ENCODE measurements around the gene RASGEF1C. TPM values are rescaled to one million over a fixed set of nuclear protein-coding genes. Genes with fewer than 3 reads are reported as not detected.

The RASGEF1C gene
- total and polyA plus RNA-seq, 8 donors = 0.20 to 6.8 (median 0.86) TPM; not detected in 4

- H3K4me3 ChIP-seq = no peak overlapping the region
- intact Hi-C loops (cut with DNase I; ENCODE audit: low total_unique reads) = no loop called here
- H3K27me3 ChIP-seq = peaks cover 0 to 71% (median 15%) of the 10 kb centered on the region in 3 donors
- no peaks in the 10 kb centered on the region for H3K4me1 ChIP-seq
- peak; percentile 1 to 15 for DNase-seq
- H3K27ac ChIP-seq = no peak overlapping the region
- no peak for TF ChIP-seq EP300 (IDR thresholded peaks at IDR 0.05)
- no peak for TF ChIP-seq CTCF (IDR thresholded peaks at IDR 0.05)
- no peak for TF ChIP-seq POLR2AphosphoS5 (IDR thresholded peaks at IDR 0.05)
- TF ChIP-seq POLR2A (IDR thresholded peaks at IDR 0.05) = no peak
- no peaks in the 10 kb centered on the region for H3K9me3 ChIP-seq
- no peaks in the 10 kb centered on the region for H3K36me3 ChIP-seq
- WGBS, 5 donors = 84 to 89% (median 87%) methylated on average over 17 to 24 of the region's 24 CpGs
These were observed 71.4 kb downstream of the RASGEF1C start for GRCh38 chr5:180137401-180138213.

GRCh38 chr5:180136630-180137381 is 72.2 kb downstream of the RASGEF1C start:
- DNase-seq = peak; percentile 0 to 5
- peaks cover 0 to 66% (median 15%) of the 10 kb centered on the region in 3 donors for H3K27me3 ChIP-seq
- no peaks in the 10 kb centered on the region for H3K4me1 ChIP-seq
- H3K27ac ChIP-seq = no peak overlapping the region
- no peaks in the 10 kb centered on the region for H3K36me3 ChIP-seq
- H3K9me3 ChIP-seq = no peaks in the 10 kb centered on the region
- no peak for TF ChIP-seq POLR2A (IDR thresholded peaks at IDR 0.05)
- no peak for TF ChIP-seq CTCF (IDR thresholded peaks at IDR 0.05)
- no peak for TF ChIP-seq EP300 (IDR thresholded peaks at IDR 0.05)
- no peak for TF ChIP-seq POLR2AphosphoS5 (IDR thresholded peaks at IDR 0.05)
- H3K4me3 ChIP-seq = no peak overlapping the region
- 89 to 92% (median 90%) methylated on average over 23 to 38 of the region's 38 CpGs for WGBS, 5 donors
- intact Hi-C loops (cut with DNase I; ENCODE audit: low total_unique reads) = no loop called here

GRCh38 chr5:180135967-180136629 is 72.9 kb downstream of the RASGEF1C start:
- 80 to 93% (median 90%) methylated on average over 16 to 43 of the region's 43 CpGs for WGBS, 5 donors

More at GRCh38 chr5:180135967-180136629, 72.9 kb downstream of the RASGEF1C start:
- Histone ChIP-seq H3K36me3 (no peaks in the 10 kb centered on the region), H3K27ac (no peak overlapping the region), H3K4me3 (no peak overlapping the region), H3K9me3 (no peaks in the 10 kb centered on the region), H3K4me1 (no peaks in the 10 kb centered on the region), H3K27me3 (peaks cover 0 to 62% (median 15%) of the 10 kb centered on the region in 3 donors)
- no peak for TF ChIP-seq EP300 (IDR thresholded peaks at IDR 0.05)
- no peak for TF ChIP-seq CTCF (IDR thresholded peaks at IDR 0.05)
- peak; percentile 1 to 19 for DNase-seq
- intact Hi-C loops (cut with DNase I; ENCODE audit: low total_unique reads) = no loop called here
